Measurements from ENCODE around the gene SLC8B1.

- TF ChIP-seq EZH2 (IDR thresholded peaks at IDR 0.05) (no peak), EZH2phosphoT487 (IDR thresholded peaks at IDR 0.05) (no peak)
- TF ChIP-seq, protein P1, sequence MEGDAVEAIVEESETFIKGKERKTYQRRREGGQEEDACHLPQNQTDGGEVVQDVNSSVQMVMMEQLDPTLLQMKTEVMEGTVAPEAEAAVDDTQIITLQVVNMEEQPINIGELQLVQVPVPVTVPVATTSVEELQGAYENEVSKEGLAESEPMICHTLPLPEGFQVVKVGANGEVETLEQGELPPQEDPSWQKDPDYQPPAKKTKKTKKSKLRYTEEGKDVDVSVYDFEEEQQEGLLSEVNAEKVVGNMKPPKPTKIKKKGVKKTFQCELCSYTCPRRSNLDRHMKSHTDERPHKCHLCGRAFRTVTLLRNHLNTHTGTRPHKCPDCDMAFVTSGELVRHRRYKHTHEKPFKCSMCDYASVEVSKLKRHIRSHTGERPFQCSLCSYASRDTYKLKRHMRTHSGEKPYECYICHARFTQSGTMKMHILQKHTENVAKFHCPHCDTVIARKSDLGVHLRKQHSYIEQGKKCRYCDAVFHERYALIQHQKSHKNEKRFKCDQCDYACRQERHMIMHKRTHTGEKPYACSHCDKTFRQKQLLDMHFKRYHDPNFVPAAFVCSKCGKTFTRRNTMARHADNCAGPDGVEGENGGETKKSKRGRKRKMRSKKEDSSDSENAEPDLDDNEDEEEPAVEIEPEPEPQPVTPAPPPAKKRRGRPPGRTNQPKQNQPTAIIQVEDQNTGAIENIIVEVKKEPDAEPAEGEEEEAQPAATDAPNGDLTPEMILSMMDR (IDR thresholded peaks at IDR 0.05) = no peak
These were observed 24.4 kb upstream of the SLC8B1 start for GRCh38 chr12:113359133-113359938.
